HG02938 (cell line): ENCODE results near the gene KIAA0513.
"Not testable (repeated sequence)": the region's sequence is repeated elsewhere in the genome, so short reads cannot be mapped to it uniquely, and the experiment has no call there.

Experiments
- ATAC-seq: cut with Tn5 transposase; IDR thresholded peaks from one replicate; pipeline ENCODE4 v1.9.1; 2021; ENCODE audit warnings: mild to moderate bottlenecking, moderate library complexity; ENCODE audit not compliant: unreplicated experiment

The KIAA0513 gene

DNA sequence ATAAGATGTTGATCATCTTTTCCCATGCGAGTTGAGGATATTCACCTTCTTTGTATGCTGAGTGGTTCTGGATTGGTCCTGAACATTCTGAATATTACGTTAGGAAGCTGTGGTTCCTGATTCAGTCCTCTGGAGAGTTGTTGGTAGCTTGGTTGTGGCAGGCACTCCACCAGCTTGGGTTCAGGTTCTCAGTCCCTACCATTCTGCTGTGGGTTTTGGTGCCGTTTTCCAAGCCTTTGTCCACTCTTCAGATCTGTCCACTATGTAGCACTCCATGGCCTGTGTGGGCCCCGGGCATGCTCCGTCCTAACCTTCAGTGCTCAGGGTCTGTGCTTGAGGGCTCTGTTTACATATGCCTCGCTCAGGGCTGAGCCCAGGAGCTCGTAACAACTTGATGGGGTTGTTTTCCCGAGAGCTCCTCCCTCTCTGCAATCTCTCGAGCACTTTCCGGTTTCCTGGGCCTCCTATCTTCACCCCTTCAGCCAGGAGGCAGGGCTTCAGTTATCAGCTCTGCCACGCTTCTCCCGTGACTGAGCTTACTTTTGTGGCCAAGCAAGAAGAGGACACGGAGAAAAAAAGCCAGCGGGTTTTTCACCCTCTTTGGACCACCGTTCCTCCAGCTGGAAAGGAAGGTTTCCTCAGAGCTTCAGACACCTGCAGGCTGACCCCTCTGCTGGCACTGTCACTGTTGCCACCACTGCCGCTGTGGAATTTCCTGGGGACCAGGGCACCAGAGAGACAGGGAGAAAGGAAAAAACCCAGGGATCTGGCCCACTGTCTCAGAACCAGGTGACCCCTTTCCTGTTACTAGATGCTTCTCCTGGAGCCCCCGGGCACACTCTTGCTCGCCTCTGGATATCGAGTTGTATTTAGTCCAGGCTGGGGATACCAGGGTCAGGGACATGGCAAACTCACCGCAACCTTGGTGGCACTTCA lies 19.6 kb downstream of the KIAA0513 start:
- ATAC-seq, result no peak

DNA sequence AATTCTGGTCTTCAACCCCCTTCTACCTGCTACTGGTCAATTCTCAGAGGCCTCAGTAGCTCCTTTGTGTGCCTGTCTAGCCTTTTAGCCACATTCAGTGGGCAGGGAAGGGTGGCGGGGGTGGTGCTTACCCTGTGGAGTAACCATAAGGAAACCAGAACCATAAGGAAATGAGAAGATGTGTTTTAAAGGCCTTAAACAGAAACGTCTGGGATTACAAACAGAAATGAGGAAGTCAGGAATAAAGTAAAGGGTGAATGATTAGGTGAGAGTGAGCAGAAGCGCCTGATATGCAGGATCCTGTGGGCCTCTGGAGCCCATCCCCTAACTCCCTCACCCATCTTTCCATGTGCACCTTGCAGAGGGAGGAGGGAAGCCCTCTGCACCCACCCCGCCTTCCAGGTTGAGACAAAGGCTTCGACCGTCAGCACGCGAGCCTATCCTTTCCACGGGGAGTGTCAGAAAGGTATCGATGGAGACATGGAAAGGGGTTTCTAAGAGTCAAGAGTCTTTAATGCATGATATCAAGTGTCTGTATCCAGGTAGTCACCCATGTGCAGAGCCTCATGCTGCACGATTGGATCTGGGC lies 20.4 kb downstream of the KIAA0513 start:
- ATAC-seq, result no peak

DNA sequence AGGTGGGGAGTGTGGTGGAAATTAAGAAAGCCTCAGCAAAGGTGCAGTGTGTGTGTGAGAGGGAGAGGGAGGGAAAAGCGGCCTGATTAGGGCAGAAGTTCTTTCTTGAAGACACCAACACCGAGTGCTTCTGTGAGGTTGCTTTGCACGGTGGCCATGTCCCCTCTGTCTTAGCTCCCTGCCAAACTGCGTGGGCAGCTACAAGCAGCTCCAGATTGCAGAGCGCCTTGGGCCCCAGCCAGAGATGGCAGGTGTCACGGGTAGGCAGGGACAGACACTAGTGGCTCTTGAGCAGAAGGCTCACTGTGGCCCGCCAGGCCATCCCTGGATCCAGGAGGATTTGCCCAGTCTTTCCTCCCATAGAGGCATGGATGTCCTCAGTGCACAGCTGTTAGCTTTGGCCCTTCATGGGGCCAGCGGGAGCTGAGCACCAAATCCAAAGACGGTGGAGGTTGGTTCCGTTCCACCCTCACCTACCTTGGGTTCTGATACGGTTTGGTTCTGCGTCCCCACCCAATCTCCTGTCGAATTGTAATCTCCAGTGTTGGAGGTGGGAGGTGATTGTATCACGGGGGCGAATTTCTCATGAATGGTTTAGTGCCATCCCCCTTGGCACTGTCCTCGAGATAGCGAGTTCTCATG lies 21.4 kb downstream of the KIAA0513 start:
- ATAC-seq, result no peak

DNA sequence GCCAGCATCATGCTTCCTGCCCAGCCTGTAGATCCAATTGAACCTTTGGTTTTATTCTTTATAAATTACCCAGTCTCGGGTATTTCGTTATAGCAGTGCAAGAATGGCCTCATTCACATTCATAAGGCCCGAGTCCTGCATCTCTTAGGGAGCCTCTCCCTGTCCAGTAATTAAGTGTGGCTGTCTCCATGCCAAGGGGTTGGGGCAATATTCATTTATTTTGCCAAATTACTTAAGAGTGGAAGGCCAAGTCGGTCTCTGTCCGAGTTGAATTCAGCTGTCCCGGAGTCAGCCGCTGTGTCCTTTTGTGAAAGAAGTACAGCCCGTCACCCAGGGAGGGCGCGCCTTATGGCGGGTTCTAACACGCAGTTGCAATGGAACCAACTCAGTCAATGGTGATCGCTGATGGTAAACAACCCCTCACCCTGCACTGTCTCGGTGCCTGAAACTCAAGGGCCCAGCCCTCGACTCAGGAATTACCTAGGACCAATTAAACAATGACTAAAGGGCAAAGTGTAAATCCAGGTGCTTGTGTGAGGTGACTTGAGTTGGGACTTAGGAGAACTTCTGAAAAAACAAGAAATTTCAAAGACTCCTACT lies 22.2 kb downstream of the KIAA0513 start:
- no peak for ATAC-seq

DNA sequence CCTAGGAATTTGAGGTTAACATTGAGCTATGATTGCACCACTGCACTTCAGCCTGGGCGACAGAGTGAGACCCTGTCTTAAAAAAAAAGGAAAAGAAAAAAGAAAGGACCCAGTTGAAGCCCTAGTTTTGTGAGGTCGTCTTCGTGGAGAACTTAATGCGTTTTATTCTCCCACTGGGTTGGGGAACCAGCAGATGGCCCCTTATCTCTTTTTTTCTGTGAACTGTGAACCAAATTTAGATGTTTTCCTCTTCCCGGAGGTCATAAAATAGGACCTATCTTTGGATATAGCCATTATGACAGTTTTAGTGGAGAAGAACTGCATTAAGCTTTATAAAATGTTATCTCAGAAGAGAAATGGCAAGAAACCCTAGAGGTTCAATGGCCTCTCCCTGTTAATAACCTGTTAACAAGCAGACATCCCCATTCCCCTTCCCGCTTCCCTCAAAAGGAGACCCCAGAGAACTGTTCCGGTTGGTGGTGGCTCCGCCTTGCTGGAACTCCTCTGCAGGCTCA lies 23.5 kb downstream of the KIAA0513 start:
- ATAC-seq, result no peak

DNA sequence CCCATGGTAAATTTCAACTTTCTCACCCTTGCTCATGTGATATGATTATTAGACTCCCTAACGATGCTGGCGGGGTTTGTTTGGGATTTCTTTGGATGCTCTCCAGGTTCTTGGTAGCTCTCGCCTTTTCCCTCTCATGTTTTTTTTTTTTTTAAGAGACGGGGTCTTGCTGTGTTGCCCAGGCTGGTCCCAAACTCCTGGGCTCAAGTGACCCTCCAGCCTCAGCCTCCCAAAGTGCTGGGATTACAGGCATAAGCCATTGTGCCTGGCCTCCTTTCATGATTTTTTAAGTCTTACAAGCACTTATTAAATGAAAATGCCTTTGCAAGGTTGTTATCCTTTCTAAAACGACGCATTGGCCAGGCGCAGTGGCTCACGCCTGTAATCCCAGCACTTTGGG lies 24.1 kb downstream of the KIAA0513 start:
- no peak for ATAC-seq

DNA sequence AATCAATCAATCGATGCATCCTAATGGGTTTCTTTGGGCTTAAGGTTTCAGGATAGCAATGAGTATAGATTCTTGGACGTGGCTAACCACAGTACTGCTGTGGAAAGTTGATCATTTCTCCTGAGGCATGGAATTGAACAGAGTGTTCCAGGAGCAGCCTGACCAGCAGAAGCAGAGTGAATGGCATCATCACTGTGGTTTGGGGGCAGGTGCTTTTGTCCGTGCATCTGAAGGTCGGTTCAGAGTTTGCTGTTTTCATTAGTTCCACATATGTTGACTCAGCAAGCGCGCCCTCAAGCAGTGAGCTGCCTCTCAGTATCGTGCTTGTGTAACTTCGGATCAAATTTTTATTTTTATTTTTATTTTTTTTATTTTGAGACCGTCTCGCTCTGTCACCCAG lies 24.9 kb downstream of the KIAA0513 start:
- ATAC-seq, result no peak

DNA sequence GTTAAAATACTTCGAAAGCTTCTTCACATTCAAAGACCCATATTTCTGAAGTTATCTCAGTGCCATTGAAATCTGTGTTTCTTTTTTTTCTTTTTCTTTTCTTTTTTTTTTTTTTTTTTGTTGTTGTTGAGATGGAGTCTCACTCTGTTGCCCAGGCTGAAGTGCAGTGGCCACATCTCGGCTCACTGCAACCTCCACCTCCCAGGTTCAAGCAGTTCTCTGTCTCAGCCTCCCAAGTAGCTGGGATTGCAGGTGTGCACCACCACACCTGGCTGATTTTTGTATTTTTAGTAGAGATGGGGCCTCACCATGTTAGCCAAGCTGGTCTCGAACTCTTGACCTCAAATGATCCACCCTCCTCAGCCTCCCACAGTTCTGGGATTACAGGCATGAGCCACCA lies 26.7 kb downstream of the KIAA0513 start:
- not testable (repeated sequence) for ATAC-seq

DNA sequence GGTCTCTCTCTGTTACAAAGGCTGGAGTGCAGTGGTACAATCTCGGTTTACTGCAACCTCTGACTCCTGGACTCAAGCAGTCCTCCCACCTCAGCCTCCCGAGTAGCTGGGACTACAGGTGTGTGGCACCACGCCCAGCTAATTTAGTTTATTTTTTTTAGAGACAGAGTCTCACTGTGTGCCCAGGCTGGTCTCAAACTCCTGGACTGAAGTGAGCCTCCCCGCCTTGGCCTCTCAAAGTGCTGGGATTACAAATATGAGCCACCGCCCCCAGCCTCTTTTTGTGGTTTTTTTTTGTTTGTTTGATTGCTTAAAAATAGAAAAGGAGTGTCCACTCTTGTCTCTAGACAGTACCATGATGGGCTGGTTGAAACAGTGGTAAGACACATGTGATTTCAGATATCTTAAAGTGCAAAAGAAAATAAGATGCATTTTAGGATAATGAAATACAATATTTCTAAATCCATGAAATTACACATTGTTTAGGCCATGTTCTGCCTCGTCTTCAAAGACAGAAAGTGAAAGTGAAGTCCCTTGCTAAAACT lies 27.4 kb downstream of the KIAA0513 start:
- no peak for ATAC-seq

DNA sequence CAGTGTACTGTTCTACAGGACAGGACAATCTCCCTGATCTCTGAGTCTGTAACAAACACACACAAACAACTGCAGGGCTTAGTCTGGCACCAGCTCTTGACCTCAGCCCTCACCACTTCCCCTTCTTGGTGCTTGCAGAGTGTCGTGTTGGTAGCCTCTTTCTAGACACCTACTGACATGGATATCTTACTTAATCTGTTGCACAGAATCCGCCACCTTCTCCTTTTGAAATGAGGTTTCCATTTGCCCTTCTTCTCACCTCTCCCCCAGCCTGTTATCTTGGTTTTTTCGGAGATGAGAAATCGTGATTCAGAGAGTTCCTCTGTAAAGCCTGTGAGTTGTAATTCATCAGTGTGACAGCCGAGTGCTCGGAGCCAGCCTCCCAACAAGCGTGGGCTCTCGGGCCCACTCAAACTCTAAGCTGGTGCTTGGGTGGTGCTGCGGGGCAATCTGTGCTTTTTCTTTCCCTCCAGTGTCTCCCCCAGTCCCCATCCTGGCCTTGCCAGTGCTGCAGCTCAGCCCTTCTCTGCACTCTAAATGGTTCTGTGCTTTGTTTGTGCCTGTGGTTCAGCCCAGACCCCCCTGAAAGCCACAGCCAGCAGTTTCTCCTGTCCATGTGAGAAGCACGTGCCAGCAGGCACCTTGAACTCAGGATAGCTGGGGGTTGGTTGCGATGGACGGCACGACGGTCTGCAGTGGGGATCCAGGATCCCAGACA lies 28.1 kb downstream of the KIAA0513 start:
- ATAC-seq, result peak; percentile 93

DNA sequence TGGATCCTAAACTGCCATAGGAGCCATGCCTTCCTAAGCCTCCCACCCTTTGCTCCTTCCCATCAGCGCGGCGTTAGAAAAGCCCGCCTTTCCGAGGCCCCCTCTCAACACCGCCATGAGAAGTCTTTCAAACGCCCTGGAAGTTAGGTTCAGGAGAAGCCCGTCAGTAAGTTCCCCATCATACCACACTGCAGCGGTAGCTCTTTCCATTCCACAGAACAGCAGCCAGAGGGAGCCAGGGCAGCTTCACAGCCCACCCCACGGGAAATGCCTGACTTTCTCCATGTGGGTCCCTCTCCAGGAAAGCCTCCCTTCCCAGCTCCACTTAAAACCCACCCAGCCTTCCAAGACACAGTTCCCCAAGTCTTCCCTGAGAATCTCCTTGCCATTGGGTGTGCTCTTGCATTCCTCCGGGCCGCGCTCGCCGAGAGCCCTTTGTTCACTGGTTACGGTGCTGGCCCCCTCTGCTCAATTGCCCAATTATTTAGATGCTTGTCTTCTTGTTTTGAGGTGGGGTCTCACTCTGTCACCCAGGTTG lies 28.7 kb downstream of the KIAA0513 start:
- ATAC-seq, result no peak

DNA sequence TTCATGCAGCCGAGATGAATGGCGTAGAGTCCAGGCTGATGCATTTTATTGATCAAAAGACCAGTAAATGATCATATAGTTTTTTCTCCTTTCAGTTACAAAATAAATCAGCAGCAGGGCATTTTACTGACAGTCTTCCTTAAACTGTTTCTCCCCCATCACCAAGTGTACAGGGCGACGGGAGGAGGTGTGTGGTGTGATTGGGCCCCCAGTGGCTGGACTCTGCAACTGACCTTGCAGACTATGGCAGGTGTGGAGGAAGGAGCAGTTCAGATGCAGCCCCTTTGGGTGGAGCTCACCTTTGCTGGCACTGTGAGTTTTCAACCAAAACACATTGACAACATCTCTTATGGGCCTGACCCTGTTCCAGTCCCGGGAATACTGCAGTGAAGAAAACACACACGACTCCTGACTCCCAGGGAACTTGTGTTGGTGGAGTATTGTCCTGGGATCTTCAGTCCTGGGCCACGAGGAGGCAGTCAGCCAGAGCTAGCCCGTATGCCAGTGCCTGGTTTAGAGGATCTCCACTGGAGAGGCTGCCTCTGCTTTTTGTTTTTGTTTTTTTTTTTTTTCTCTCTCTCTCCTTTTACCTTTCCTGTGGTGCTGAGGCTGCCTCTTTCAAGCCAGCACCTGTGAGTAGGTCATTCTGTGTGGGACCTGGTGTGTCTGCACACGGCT lies 29.8 kb downstream of the KIAA0513 start:
- ATAC-seq, result no peak

DNA sequence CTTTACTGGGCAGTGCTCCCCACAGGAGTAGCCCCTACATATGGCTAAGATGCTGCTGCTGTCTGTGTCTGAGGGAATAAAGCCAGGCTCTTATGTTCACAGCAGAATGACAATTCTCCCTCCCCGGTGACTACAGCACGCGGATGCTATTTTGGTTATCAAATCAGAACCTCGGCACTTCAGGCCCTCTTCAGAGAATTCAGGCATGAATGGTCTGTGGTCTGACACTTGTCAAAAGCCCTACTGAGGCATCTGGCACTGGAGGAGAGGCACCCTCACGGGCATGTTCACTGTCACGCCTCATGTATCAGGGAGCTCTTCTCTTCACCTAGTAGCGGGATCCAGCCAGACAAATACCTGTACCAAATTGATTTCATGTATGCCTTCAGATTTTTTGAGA lies 30.4 kb downstream of the KIAA0513 start:
- no peak for ATAC-seq

DNA sequence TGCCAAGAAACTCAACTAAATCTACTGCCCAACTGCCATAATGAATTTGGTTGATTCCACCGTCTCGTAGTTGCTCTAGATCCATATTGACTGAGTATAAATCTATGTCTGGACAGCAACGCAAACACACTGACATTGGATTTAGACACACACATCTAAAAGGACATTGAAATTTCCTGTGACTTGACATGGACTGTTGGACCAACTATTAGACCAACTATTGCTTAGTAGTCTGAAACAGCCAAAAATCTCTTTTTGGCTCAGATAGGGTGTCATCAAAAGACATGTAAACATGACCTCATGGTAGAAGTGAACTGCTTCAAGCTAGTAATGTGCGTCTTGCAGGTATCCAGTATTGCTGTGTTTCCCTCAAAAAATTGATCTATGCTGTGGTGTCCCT lies 31.3 kb downstream of the KIAA0513 start:
- ATAC-seq, result no peak

DNA sequence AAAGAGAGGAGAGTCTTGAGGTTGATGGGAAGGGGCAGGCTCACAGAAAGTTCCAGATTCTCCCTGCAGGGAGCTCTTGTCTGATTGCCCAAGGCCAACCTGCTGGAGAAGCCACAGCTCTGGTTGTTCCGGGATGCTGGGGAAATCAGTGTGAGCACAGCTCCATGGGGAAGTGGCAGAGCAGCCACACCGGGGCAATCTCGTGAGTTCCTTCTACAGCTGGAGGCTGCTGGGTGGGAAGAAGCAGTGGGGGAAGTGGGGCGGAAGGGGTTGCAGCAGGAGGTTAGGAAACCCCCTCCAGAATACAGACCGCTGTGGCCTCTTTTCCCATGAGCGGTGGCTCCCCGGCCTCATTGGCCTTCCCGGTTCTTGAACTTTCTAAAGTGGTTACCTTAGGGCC lies 34.0 kb downstream of the KIAA0513 start:
- no peak for ATAC-seq

DNA sequence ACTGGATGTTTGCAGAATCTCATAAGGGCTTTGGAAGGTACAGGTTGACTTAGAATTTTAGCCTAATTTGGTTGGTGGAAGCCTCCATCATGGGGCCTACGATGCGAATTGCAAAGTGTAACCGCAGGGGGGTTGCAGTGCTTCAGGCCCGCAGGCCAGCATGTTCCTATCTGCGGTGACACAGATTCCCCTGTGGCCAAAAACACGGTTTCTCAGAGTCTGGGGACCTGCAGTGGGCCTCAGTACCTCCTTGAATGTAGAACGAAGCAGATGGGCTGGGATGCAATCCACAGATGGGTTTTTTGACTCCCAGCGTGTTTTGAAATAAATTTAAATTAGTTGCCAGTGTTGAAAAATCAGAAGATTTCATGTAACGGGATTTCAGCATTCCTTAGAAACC lies 34.7 kb downstream of the KIAA0513 start:
- ATAC-seq, result no peak

DNA sequence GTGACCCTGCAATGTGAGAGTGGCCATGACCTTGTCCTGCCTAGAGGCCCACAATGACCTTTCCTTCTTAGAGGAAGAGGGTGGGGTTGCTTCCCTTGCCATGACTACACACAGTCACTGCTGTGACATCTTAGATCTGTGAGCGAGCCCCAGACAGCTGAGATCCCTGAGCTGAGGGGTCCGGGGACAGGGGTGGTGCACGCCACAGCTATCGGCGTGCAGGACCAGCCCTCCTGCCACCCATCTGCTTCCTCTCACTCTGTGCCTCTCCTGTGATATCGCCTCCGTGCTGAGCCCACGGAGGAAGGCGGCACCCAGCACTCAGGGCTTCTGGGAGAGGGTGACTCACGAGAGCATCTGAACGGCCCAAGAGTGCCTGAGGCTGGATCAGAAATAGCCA lies 35.2 kb downstream of the KIAA0513 start:
- no peak for ATAC-seq

DNA sequence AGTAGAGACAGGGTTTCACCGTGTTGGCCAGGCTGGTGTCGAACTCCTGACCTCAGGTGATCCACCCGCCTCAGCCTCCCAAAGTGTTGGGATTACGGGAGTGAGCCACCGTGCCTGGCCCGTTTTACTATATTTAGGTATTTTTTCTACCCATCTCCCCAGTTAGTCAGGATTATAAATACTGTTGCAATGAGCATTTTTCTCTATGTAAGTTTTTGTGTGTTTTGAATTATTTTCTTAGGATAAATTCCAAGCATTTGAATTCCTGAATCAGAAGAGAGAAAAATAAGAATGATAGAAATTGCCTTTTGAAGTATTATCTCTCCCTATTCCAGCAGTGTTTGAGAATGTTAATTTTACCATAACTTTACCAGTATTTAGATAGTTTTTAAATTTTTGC lies 36.6 kb downstream of the KIAA0513 start:
- no peak for ATAC-seq

DNA sequence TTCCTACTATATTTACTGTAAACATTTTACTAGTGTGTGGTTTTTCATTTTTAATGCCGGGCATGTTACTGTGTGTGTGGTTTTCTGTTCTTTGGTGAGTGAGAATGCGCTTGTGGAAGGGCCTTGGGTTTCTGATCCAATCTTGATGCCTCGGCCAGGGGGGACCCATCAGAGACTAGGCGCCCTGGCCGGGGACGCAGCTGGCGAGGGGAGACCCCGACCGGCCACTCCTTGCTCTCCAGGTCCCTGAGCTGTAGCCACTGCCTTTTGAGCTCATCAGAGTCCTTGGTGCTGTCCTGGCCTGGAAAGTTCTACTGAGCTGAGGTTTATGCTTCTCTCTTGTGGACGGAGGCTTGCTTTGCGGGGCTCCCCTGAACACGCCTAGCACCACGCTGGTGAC lies 37.5 kb downstream of the KIAA0513 start:
- no peak for ATAC-seq
